Rectal smooth muscle tissue (tissue), 1 donor: ENCODE data around the gene MMEL1.

ENCODE experiments used
- H3K27ac ChIP-seq: one replicate; pipeline ENCODE4 v1.7.0; 2013; ENCODE audit warnings: low read depth, low read length, inconsistent platforms
- H3K27me3 ChIP-seq: one replicate; pipeline ENCODE4 v1.7.0; 2013; ENCODE audit warnings: low read length; ENCODE audit not compliant: control insufficient read depth, insufficient read depth
- H3K36me3 ChIP-seq: one replicate; pipeline ENCODE4 v1.7.0; 2013; ENCODE audit warnings: low read length; ENCODE audit not compliant: control insufficient read depth, insufficient read depth
- H3K4me1 ChIP-seq: one replicate; pipeline ENCODE4 v1.7.0; 2013; ENCODE audit warnings: low read length; ENCODE audit not compliant: control insufficient read depth, insufficient read depth
- H3K4me3 ChIP-seq: one replicate; pipeline ENCODE4 v1.7.0; 2013; ENCODE audit warnings: low read length
- H3K9ac ChIP-seq: one replicate; pipeline ENCODE4 v1.7.0; 2013; ENCODE audit warnings: low read length

Gene MMEL1

GRCh38 chr1:2611621-2612437 lies 21.0 kb downstream of the MMEL1 start:
- no peak overlapping the region for H3K9ac ChIP-seq
- H3K4me3 ChIP-seq = no peak overlapping the region
- peaks cover 6% of the 10 kb centered on the region for H3K27me3 ChIP-seq
- no peak overlapping the region for H3K27ac ChIP-seq
- no peaks in the 10 kb centered on the region for H3K4me1 ChIP-seq
- no peaks in the 10 kb centered on the region for H3K36me3 ChIP-seq

- Histone ChIP-seq H3K36me3 (no peaks in the 10 kb centered on the region), H3K9ac (no peak overlapping the region), H3K27me3 (peaks cover 6% of the 10 kb centered on the region), H3K4me3 (no peak overlapping the region), H3K4me1 (no peaks in the 10 kb centered on the region), H3K27ac (no peak overlapping the region)
These were observed 21.8 kb downstream of the MMEL1 start for GRCh38 chr1:2611031-2611501.

GRCh38 chr1:2610036-2610959 lies 22.5 kb downstream of the MMEL1 start:
- no peak overlapping the region for H3K9ac ChIP-seq
- no peaks in the 10 kb centered on the region for H3K4me1 ChIP-seq
- H3K36me3 ChIP-seq = no peaks in the 10 kb centered on the region
- H3K27me3 ChIP-seq = peaks cover 6% of the 10 kb centered on the region
- no peak overlapping the region for H3K4me3 ChIP-seq
- no peak overlapping the region for H3K27ac ChIP-seq

- Histone ChIP-seq H3K9ac (no peak overlapping the region), H3K27ac (no peak overlapping the region), H3K36me3 (no peaks in the 10 kb centered on the region), H3K4me1 (no peaks in the 10 kb centered on the region), H3K27me3 (peaks cover 6% of the 10 kb centered on the region), H3K4me3 (no peak overlapping the region)
These were observed 23.3 kb downstream of the MMEL1 start for GRCh38 chr1:2609319-2610035.

- peaks cover 6% of the 10 kb centered on the region for H3K27me3 ChIP-seq
- H3K27ac ChIP-seq = no peak overlapping the region
- H3K4me1 ChIP-seq = no peaks in the 10 kb centered on the region
- H3K4me3 ChIP-seq = no peak overlapping the region
- H3K36me3 ChIP-seq = no peaks in the 10 kb centered on the region
- no peak overlapping the region for H3K9ac ChIP-seq
These were observed 25.1 kb downstream of the MMEL1 start for GRCh38 chr1:2607641-2608091.

- H3K27ac ChIP-seq = no peak overlapping the region
- no peaks in the 10 kb centered on the region for H3K36me3 ChIP-seq
- no peak overlapping the region for H3K4me3 ChIP-seq
- H3K27me3 ChIP-seq = peaks cover 5% of the 10 kb centered on the region
- H3K4me1 ChIP-seq = no peaks in the 10 kb centered on the region
- no peak overlapping the region for H3K9ac ChIP-seq
These were observed 25.8 kb downstream of the MMEL1 start for GRCh38 chr1:2606881-2607621.

- H3K36me3 ChIP-seq = no peaks in the 10 kb centered on the region
- H3K27ac ChIP-seq = no peak overlapping the region
- no peaks in the 10 kb centered on the region for H3K4me1 ChIP-seq
- no peak overlapping the region for H3K9ac ChIP-seq
- H3K4me3 ChIP-seq = no peak overlapping the region
- peaks cover under 1% of the 10 kb centered on the region for H3K27me3 ChIP-seq
These were observed 26.4 kb downstream of the MMEL1 start for GRCh38 chr1:2606396-2606880.

GRCh38 chr1:2605509-2606395 lies 27.1 kb downstream of the MMEL1 start:
- Histone ChIP-seq H3K27ac (no peak overlapping the region), H3K36me3 (no peaks in the 10 kb centered on the region), H3K4me3 (no peak overlapping the region), H3K4me1 (no peaks in the 10 kb centered on the region), H3K9ac (no peak overlapping the region), H3K27me3 (no peaks in the 10 kb centered on the region)

GRCh38 chr1:2604844-2605508 lies 27.8 kb downstream of the MMEL1 start:
- Histone ChIP-seq H3K9ac (no peak overlapping the region), H3K27ac (no peak overlapping the region), H3K36me3 (no peaks in the 10 kb centered on the region), H3K27me3 (no peaks in the 10 kb centered on the region), H3K4me1 (no peaks in the 10 kb centered on the region), H3K4me3 (no peak overlapping the region)

GRCh38 chr1:2604156-2604843 lies 28.5 kb downstream of the MMEL1 start:
- no peak overlapping the region for H3K4me3 ChIP-seq
- no peaks in the 10 kb centered on the region for H3K4me1 ChIP-seq
- H3K27me3 ChIP-seq = no peaks in the 10 kb centered on the region
- H3K36me3 ChIP-seq = no peaks in the 10 kb centered on the region
- no peak overlapping the region for H3K9ac ChIP-seq
- H3K27ac ChIP-seq = no peak overlapping the region
